Endodermal cell (in vitro differentiated cells): Measurements from ENCODE around the gene CDKL1. TPM values are rescaled to one million over a fixed set of nuclear protein-coding genes. Genes with fewer than 3 reads are reported as not detected.
A peak's percentile ranks its signal among the peaks of the same experiment; 100 is the strongest.

Source experiments
- DNase-seq: peaks from one replicate; pipeline ENCODE4 v3.0.0-alpha.2; 2017
- H3K27ac ChIP-seq: 2 replicates; pipeline ENCODE4 v1.5.1; 2013; ENCODE audit warnings: mild to moderate bottlenecking, low read depth, low read length, moderate library complexity
- H3K27me3 ChIP-seq: 2 replicates; pipeline ENCODE4 v1.6.1; 2013; ENCODE audit warnings: mild to moderate bottlenecking, low read length, moderate library complexity; ENCODE audit not compliant: insufficient read depth, control insufficient read depth, poor library complexity, severe bottlenecking
- H3K36me3 ChIP-seq: 2 replicates; pipeline ENCODE4 v1.7.0; 2013; ENCODE audit warnings: mild to moderate bottlenecking, low read length, moderate library complexity; ENCODE audit not compliant: control insufficient read depth, insufficient read depth
- H3K4me1 ChIP-seq: one replicate; pipeline ENCODE4 v1.7.0; 2013; ENCODE audit warnings: low read length; ENCODE audit not compliant: control insufficient read depth, insufficient read depth
- H3K4me3 ChIP-seq: 2 replicates; pipeline ENCODE4 v1.5.1; 2013; ENCODE audit warnings: mild to moderate bottlenecking, low read length, moderate library complexity
- H3K9ac ChIP-seq: 2 replicates; pipeline ENCODE4 v1.6.1; 2013; ENCODE audit warnings: mild to moderate bottlenecking, low read length, moderate library complexity; ENCODE audit not compliant: poor library complexity, severe bottlenecking; ENCODE audit errors: extremely low read depth
- H3K9me3 ChIP-seq: 2 replicates; pipeline ENCODE4 v1.6.1; 2013; ENCODE audit warnings: mild to moderate bottlenecking, low read length, moderate library complexity; ENCODE audit not compliant: control insufficient read depth
- H3K27ac Mint-ChIP-seq: 2 replicates; pipeline ENCODE4 v1.8.0; 2020; ENCODE audit warnings: mixed read lengths
- H3K27me3 Mint-ChIP-seq: 2 replicates; pipeline ENCODE4 v1.8.0; 2021; ENCODE audit warnings: mild to moderate bottlenecking, mixed read lengths; ENCODE audit not compliant: insufficient read depth
- H3K36me3 Mint-ChIP-seq: 2 replicates; pipeline ENCODE4 v1.8.0; 2020; ENCODE audit warnings: low read depth, mixed read lengths
- H3K4me1 Mint-ChIP-seq: 2 replicates; pipeline ENCODE4 v1.8.0; 2020; ENCODE audit warnings: mixed read lengths
- H3K4me3 Mint-ChIP-seq: 2 replicates; pipeline ENCODE4 v1.8.0; 2020; ENCODE audit warnings: mild to moderate bottlenecking, moderate library complexity, mixed read lengths
- H3K9me3 Mint-ChIP-seq: 2 replicates; pipeline ENCODE4 v1.8.0; 2020; ENCODE audit warnings: mild to moderate bottlenecking, mixed read lengths
- WGBS, 2 experiments: methylation state at CpG; one replicate each; pipeline versions ENCODE4 v1.1.5 to v1.1.7; 2013; ENCODE audit warnings: missing lambda C conversion rate in 2 of 2, mixed read lengths in 1 of 2; ENCODE audit not compliant: insufficient coverage in 1 of 2, insufficient read length in 1 of 2; 5-methylcytosine and 5-hydroxymethylcytosine counted together
- total RNA-seq, 2 donors: library from RNA; stranded (reverse); fragmentation: NEBNext Ultra II Directional in 1 of 2; extraction: Animal tissue kit (Norgen Biotek cat#: 25700) in 1 of 2; gene quantifications; 2 replicates in 1 of 2; 3 replicates in 1 of 2; pipeline ENCODE4 v1.2.1, GENCODE V29; 2021
- TF ChIP-seq, protein P1 (sequence below): fragments of 200-600 bp; sonication (generic); conservative IDR thresholded peaks from 2 replicates; pipeline ENCODE4 v1.5.0; 2021; ENCODE audit warnings: antibody characterized with exemption, mild to moderate bottlenecking

CDKL1 gene
- total RNA-seq, 2 donors from 2014 or later, result 1.5 to 2.6 TPM

DNA sequence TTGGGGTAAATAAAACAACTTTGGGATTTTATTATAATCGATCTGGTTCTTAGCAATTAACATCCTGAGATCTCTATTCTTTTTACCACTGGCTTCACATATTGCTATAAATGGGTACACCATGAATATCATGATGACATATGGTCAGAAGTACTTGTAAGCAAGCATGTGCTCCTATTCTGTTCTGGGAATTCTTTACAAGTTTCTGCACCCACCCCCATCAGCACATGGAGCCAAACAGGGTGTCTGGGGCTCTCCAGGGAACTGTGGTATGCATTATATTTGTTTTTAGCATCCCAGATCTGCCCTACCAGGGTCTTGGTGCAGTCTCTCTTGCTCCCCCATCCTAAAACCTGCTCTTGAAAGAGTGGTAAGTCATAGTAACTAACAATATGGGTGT is 53.2 kb downstream of the CDKL1 start:
- TF ChIP-seq, protein P1, sequence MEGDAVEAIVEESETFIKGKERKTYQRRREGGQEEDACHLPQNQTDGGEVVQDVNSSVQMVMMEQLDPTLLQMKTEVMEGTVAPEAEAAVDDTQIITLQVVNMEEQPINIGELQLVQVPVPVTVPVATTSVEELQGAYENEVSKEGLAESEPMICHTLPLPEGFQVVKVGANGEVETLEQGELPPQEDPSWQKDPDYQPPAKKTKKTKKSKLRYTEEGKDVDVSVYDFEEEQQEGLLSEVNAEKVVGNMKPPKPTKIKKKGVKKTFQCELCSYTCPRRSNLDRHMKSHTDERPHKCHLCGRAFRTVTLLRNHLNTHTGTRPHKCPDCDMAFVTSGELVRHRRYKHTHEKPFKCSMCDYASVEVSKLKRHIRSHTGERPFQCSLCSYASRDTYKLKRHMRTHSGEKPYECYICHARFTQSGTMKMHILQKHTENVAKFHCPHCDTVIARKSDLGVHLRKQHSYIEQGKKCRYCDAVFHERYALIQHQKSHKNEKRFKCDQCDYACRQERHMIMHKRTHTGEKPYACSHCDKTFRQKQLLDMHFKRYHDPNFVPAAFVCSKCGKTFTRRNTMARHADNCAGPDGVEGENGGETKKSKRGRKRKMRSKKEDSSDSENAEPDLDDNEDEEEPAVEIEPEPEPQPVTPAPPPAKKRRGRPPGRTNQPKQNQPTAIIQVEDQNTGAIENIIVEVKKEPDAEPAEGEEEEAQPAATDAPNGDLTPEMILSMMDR, result no peak
- Histone ChIP-seq H3K27me3 (no peaks in the 10 kb centered on the region), H3K9ac (no peak overlapping the region), H3K4me3 (no peak overlapping the region), H3K4me1 (no peaks in the 10 kb centered on the region), H3K36me3 (no peaks in the 10 kb centered on the region), H3K27ac (no peak overlapping the region), H3K9me3 (no peaks in the 10 kb centered on the region)
- no peaks in the 10 kb centered on the region for H3K27me3 Mint-ChIP-seq
- H3K4me1 Mint-ChIP-seq, result peaks cover 23% of the 10 kb centered on the region
- H3K9me3 Mint-ChIP-seq, result no peaks in the 10 kb centered on the region
- WGBS, 2 experiments, result 70 to 100% methylated on average over 1 of the region's 1 CpG
- no peaks in the 10 kb centered on the region for H3K36me3 Mint-ChIP-seq
- no peak for DNase-seq
- no peak overlapping the region for H3K4me3 Mint-ChIP-seq
- no peak overlapping the region for H3K27ac Mint-ChIP-seq

DNA sequence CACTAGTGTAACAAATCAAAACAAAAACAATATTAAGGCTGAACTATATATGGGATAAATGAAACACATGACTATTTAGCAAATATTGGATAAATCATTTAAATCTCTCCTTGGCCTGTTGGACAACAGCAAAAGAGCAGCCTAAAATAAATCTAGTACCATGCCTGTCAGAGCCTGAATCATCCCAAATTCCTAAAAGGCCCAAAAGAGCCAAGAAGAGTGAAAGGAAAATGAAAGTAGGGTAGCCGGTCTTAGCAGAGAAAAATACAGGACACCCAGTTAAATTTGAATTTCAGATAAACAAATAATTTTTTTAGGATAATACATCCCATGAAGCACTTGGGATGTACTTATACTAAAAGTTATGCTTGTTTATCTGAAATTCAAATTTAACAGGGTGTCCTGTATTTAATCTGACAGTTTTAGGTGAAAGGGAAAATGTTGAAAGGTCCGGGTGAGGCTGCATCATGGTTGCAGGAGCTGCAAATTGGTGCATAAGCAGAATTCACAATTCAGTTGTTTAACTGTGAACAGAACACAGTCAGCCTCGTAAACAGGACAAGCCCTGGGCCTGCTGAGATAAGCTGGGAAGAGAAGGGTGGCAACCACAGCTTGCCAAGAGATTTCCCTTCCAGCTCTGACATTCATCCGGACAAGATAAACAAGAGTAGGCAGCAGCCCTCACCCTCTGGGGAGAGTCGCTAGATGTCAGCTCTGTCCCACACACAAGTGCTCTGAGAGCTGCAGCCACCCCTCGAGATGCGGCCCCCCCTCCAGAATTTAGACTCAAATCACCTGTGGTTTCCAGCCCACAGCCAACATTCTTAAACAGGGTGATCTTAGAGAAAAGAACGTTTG is 54.2 kb downstream of the CDKL1 start:
- Mint-ChIP-seq H3K9me3 (no peaks in the 10 kb centered on the region), H3K27me3 (no peaks in the 10 kb centered on the region), H3K4me3 (no peak overlapping the region), H3K36me3 (no peaks in the 10 kb centered on the region), H3K27ac (peak overlapping the region; percentile 26), H3K4me1 (peaks cover 17% of the 10 kb centered on the region)
- Histone ChIP-seq H3K9me3 (no peaks in the 10 kb centered on the region), H3K27ac (no peak overlapping the region), H3K4me1 (no peaks in the 10 kb centered on the region), H3K9ac (no peak overlapping the region), H3K4me3 (no peak overlapping the region), H3K36me3 (no peaks in the 10 kb centered on the region), H3K27me3 (no peaks in the 10 kb centered on the region)
- TF ChIP-seq, protein P1, result peak; percentile 55
- peak; percentile 82 for DNase-seq
- WGBS, 2 experiments, result 30 to 35% methylated on average over 7 of the region's 8 CpGs

DNA sequence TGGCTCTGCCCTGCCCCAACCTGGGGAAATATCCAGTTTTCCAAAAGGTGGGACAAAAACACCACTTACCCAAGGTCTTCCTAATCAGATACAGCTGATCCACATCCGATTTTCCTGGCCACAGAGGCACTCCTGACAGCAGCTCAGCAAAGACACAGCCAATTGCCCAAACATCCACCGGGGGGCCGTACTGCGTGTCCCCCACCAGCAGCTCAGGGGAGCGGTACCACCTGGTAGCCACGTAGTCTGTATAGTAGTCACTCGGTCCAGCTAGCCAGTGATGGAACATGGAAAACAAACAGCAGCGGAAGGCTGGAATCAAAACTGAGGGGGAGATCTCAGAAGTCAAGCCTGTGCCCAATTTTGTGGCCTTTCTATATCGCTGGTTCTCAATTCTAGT is 55.7 kb downstream of the CDKL1 start:
- H3K27me3 ChIP-seq, result no peaks in the 10 kb centered on the region
- DNase-seq, result peak; percentile 77
- no peaks in the 10 kb centered on the region for H3K27me3 Mint-ChIP-seq
- H3K27ac Mint-ChIP-seq, result no peak overlapping the region
- H3K4me3 Mint-ChIP-seq, result no peak overlapping the region
- no peaks in the 10 kb centered on the region for H3K36me3 Mint-ChIP-seq
- no peaks in the 10 kb centered on the region for H3K4me1 ChIP-seq
- no peaks in the 10 kb centered on the region for H3K9me3 Mint-ChIP-seq
- no peak overlapping the region for H3K9ac ChIP-seq
- no peaks in the 10 kb centered on the region for H3K9me3 ChIP-seq
- TF ChIP-seq, protein P1, result peak; percentile 67
- H3K36me3 ChIP-seq, result no peaks in the 10 kb centered on the region
- WGBS, 2 experiments, result 86 to 89% methylated on average over 4 to 9 of the region's 9 CpGs
- H3K4me3 ChIP-seq, result no peak overlapping the region
- H3K4me1 Mint-ChIP-seq, result peaks cover 20% of the 10 kb centered on the region
- no peak overlapping the region for H3K27ac ChIP-seq
